GM13977 (cell line): ENCODE results near the gene SPATA24.

Experiments used
- DNase-seq: peaks from one replicate; pipeline ENCODE4 v3.0.0; 2012; ENCODE audit warnings: low spot score
- CTCF ChIP-seq: IDR thresholded peaks from 2 replicates; pipeline ENCODE4 v1.5.1; 2012; ENCODE audit warnings: mild to moderate bottlenecking, control low read depth; ENCODE audit not compliant: insufficient read depth; ENCODE audit errors: extremely low read depth, missing control alignments
- in situ Hi-C: fragments of 300-500 bp; cut with MboI; formaldehyde crosslinking; loops from one replicate; pipeline ENCODE4 v1.12.0; 2022; ENCODE audit warnings: low sequenced_read_pairs, low pct_unique_long_range_greater_than_20kb, mixed read lengths, inconsistent platforms; ENCODE audit not compliant: unreplicated experiment

The SPATA24 gene

GRCh38 chr5:139383275-139383992 lies 20.5 kb downstream of the SPATA24 start, which contains the start of gene SLC23A1:
Gene SLC23A1, minus strand, starts transcription at chr5:139383297. Its CDS starts 44 bp downstream, at chr5:139383253.
- in situ Hi-C loops, result no loop called here
- no peak for DNase-seq
- no peak for TF ChIP-seq CTCF

- TF ChIP-seq CTCF, result no peak
- no peak for DNase-seq
- in situ Hi-C loops, result no loop called here
Observed at GRCh38 chr5:139382807-139383206, 21.1 kb downstream of the SPATA24 start.

GRCh38 chr5:139381837-139382761 lies 21.8 kb downstream of the SPATA24 start:
- no peak for DNase-seq
- no peak for TF ChIP-seq CTCF
- in situ Hi-C loops, result no loop called here

- in situ Hi-C loops, result no loop called here
- no peak for TF ChIP-seq CTCF
- DNase-seq, result no peak
Observed at GRCh38 chr5:139379626-139380449, 24.1 kb downstream of the SPATA24 start.

- no peak for TF ChIP-seq CTCF
- in situ Hi-C loops, result no loop called here
- DNase-seq, result no peak
Observed at GRCh38 chr5:139378941-139379361, 24.9 kb downstream of the SPATA24 start.
